Fibroblast of the aortic adventitia (primary cell): ENCODE results near the gene DCC. TPM values are rescaled to one million over a fixed set of nuclear protein-coding genes. Genes with fewer than 3 reads are reported as not detected.

Experiments used
- DNase-seq: peaks from one replicate; pipeline ENCODE4 v3.0.0-alpha.2; 2010; ENCODE audit warnings: low read depth
- H3K4me3 ChIP-seq: 2 replicates; pipeline ENCODE4 v1.5.1; 2011; ENCODE audit warnings: low read depth, mild to moderate bottlenecking, control low read depth, low read length, moderate library complexity
- CTCF ChIP-seq: IDR thresholded peaks from 2 replicates; pipeline ENCODE4 v1.5.1; 2011; ENCODE audit warnings: mild to moderate bottlenecking, low read length, control low read depth, inconsistent platforms; ENCODE audit not compliant: insufficient read depth
- total RNA-seq: library from RNA; depleted of rRNA; stranded (reverse); fragments of >200 nt; gene quantifications from 2 replicates; pipeline ENCODE4 v1.2.3, GENCODE V29; 2012; ENCODE audit warnings: low replicate concordance

Gene DCC
- total RNA-seq, 1 donor = 0.09 TPM

DNA sequence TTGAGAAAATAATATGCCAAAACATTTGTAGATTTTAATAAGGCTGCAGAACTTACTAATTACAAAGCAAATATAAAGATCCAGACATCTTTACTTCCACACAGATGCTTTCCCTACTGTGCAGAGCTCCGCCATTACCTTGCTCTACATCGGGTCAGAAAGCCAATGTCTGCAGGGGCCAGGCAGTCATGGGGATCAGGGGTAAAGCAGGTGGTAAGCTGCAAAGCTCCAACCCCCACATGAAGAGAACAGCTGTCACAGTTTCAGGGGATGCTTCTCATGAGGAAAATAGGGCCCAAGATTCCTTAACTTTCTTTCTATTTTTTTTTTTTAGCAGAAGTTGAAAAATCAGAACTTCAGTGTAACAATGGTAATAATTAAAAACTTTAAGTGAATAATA lies 102.7 kb downstream of the DCC start:
- H3K4me3 ChIP-seq = no peak overlapping the region
- TF ChIP-seq CTCF = no peak
- DNase-seq = no peak

GRCh38 chr18:52451256-52451655 lies 111.3 kb downstream of the DCC start:
- no peak overlapping the region for H3K4me3 ChIP-seq
- no peak for DNase-seq
- TF ChIP-seq CTCF = no peak

DNA sequence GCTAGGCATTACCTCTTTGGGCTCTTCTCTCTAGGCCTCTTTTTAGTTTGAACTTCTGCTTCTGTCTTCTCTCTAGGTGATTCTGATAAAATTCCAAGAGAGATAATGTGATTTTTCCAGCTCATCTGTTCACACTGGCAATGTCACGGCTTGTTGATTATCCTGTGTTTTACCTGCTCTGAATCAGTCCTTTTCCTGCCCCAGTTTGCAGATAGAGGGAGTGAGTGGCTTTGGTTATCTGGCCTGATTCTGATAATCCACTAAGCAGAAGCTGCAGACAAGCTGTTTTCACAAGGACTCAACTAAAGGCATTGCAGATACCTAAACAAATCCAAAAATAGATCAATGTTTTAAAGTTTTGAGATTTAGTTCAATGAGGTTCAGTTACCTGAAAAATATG lies 111.9 kb downstream of the DCC start:
- no peak for DNase-seq
- no peak overlapping the region for H3K4me3 ChIP-seq
- TF ChIP-seq CTCF = no peak

DNA sequence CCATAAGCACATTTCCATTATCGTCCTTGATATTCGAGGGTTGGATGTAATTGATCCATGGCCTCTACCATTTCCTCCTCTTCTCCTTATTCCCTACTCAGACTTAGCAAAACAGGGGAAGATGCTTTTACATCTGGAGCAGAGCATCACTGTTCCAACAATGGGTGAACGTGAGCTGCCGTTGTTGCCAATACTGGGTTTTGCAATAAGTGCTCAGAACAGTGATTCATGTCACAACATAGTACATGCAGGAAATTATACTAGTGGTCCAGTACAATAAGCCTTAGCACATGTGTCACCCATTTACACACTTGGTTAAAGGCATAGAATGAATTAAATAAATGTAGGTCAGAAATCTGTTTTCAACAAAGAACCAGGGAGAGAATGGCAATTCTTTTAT lies 112.4 kb downstream of the DCC start:
- H3K4me3 ChIP-seq = no peak overlapping the region
- DNase-seq = no peak
- no peak for TF ChIP-seq CTCF

GRCh38 chr18:52459890-52460289 lies 119.9 kb downstream of the DCC start:
- no peak for TF ChIP-seq CTCF
- no peak for DNase-seq
- no peak overlapping the region for H3K4me3 ChIP-seq

DNA sequence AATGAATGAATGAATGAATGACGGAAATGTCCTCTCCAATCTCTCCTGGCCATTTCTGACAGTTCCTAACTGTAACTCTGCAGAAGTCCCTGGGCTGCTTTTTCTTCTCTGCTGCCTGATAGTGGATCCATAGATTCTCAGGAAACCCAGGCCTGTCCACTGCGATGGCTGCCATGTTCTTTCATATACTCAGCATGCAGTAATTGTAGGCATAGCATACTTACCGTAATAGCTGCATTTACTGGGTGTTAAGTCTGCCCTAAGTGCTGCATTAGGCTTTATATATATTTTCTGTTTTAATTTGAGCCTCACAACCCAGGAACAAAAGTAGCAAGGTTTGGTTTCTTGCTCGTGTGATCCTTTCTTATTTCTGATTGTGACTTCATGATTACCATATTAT lies 122.9 kb downstream of the DCC start:
- TF ChIP-seq CTCF = no peak
- H3K4me3 ChIP-seq = no peak overlapping the region
- DNase-seq = no peak

- no peak for TF ChIP-seq CTCF
- DNase-seq = no peak
- H3K4me3 ChIP-seq = no peak overlapping the region
Measured at GRCh38 chr18:52465391-52465790, 125.4 kb downstream of the DCC start.
